Caco-2 (cell line): ENCODE measurements around the gene SETD6. TPM values are rescaled to one million over a fixed set of nuclear protein-coding genes. Genes with fewer than 3 reads are reported as not detected.

ENCODE experiments used
- BruUV-seq: library from RNA; stranded (reverse); fragments of 400-500 nt; replicated peaks from 2 replicates; lab custom pipeline; 2021; lab: Mats Ljungman, UMichigan
- CTCF ChIA-PET: fragments of 300-600 bp; sonication (Branson Sonifier 250); formaldehyde crosslinking; loops from one replicate; lab custom pipeline; 2022; ENCODE audit warnings: antibody characterized with exemption; lab: Charles Lee
- POLR2A ChIA-PET: fragments of 300-600 bp; sonication (Branson Sonifier 250); formaldehyde crosslinking; loops from one replicate; lab custom pipeline; 2022; ENCODE audit warnings: antibody characterized with exemption; lab: Charles Lee
- DNase-seq, 2 experiments: peaks; one replicate each; pipeline versions ENCODE4 v3.0.0 to v3.0.0-alpha.2; 2020 to 2022
- H3K27me3 ChIP-seq: replicated peaks from 2 replicates; pipeline ENCODE4 v1.6.0; 2011; ENCODE audit warnings: low read length; ENCODE audit not compliant: control insufficient read depth, insufficient read depth
- H3K36me3 ChIP-seq: 2 replicates; pipeline ENCODE4 v1.5.1; 2011; ENCODE audit warnings: low read length; ENCODE audit not compliant: control insufficient read depth, insufficient read depth
- H3K4me1 ChIP-seq: fragments of 250-450 bp; sonication (Bioruptor Pico); 2 replicates; pipeline ENCODE4 v1.5.1; 2020; ENCODE audit warnings: mild to moderate bottlenecking
- H3K4me3 ChIP-seq: 2 replicates; pipeline ENCODE4 v1.5.1; 2011; ENCODE audit warnings: low read depth, mild to moderate bottlenecking, control low read depth, low read length
- H3K9me3 ChIP-seq: fragments of 250-450 bp; sonication (Bioruptor Pico); 2 replicates; pipeline ENCODE4 v1.5.1; 2020; ENCODE audit warnings: mild to moderate bottlenecking, moderate library complexity
- H3K27ac Mint-ChIP-seq: one replicate; pipeline ENCODE4 v1.8.0; 2022; ENCODE audit warnings: mixed read lengths; ENCODE audit not compliant: unreplicated experiment
- H3K27me3 Mint-ChIP-seq: one replicate; pipeline ENCODE4 v1.8.0; 2022; ENCODE audit warnings: mixed read lengths; ENCODE audit not compliant: insufficient read depth, unreplicated experiment
- H3K36me3 Mint-ChIP-seq: one replicate; pipeline ENCODE4 v1.8.0; 2022; ENCODE audit warnings: mild to moderate bottlenecking, mixed read lengths; ENCODE audit not compliant: insufficient read depth, unreplicated experiment
- H3K4me1 Mint-ChIP-seq: one replicate; pipeline ENCODE4 v1.8.0; 2022; ENCODE audit warnings: low read depth, mixed read lengths; ENCODE audit not compliant: unreplicated experiment
- H3K4me3 Mint-ChIP-seq: one replicate; pipeline ENCODE4 v1.8.0; 2022; ENCODE audit warnings: mild to moderate bottlenecking, moderate library complexity, mixed read lengths; ENCODE audit not compliant: unreplicated experiment
- H3K9me3 Mint-ChIP-seq: one replicate; pipeline ENCODE4 v1.8.0; 2022; ENCODE audit warnings: mixed read lengths; ENCODE audit not compliant: unreplicated experiment
- intact Hi-C: fragments of 100-400 bp; cut with micrococcal nuclease; formaldehyde crosslinking; loops from one replicate; pipeline ENCODE4 v1.10.0; 2022; ENCODE audit not compliant: unreplicated experiment
- total RNA-seq: library from RNA; stranded (reverse); gene quantifications from 2 replicates; pipeline ENCODE4 v1.2.3, GENCODE V29; 2022
- TF ChIP-seq, protein P1 (sequence below), 2 experiments: fragments of 200-600 bp in 1 of 2; IDR thresholded peaks; 1 replicate in 1 of 2; 2 replicates in 1 of 2; pipeline versions ENCODE4 v1.5.1 to v1.8.0; 2011 to 2022; ENCODE audit warnings: antibody characterized with exemption in 1 of 2, control low read depth in 1 of 2, inconsistent platforms in 1 of 2, low read depth in 1 of 2, low read length in 1 of 2, mild to moderate bottlenecking in 1 of 2, moderate library complexity in 1 of 2; ENCODE audit not compliant: insufficient read depth in 1 of 2, severe bottlenecking in 1 of 2, unreplicated experiment in 1 of 2

The SETD6 gene
- total RNA-seq, 1 experiment from 2014 or later: 41.7 TPM

DNA sequence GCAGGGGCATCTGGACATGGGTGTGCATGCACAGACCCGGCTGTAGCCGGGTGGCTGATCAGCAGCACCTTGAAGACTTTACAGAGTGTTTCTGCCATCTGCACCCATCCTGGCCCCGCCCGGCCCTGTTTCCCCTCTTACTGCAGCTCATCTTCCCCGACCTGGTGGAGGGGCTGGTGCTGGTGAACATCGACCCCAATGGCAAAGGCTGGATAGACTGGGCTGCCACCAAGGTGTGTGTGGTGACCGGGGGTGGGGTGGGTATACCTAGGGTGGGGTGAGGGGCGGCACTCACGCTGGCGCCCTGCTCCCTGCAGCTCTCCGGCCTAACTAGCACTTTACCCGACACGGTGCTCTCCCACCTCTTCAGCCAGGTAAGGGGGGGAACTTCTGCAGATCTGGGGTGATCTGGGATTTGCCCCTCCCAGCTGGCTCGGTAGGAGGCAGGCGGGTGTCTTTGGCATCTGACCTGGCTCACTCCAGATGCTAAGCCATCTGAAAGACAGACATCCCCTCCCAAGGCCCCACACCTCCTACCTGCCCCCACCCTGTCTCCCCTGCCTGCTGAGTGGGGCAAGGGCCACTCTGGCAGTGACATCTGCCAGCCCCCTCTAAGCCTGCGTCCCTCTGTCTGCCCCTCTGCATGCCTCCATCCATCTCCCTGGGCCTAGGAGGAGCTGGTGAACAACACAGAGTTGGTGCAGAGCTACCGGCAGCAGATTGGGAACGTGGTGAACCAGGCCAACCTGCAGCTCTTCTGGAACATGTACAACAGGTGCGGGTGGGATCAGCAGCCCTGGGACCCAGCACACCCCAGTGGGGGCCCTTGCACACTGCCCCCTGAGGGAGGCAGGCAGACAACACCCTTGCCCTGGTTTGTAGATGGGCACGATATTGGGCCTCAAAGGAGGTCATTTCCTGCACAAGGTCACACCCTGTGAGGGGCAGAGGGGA, 8.8 kb upstream of the SETD6 start:
- Histone ChIP-seq H3K4me1 (no peaks in the 10 kb centered on the region), H3K4me3 (no peak overlapping the region), H3K36me3 (no peaks in the 10 kb centered on the region), H3K9me3 (no peaks in the 10 kb centered on the region), H3K27me3 (no peaks in the 10 kb centered on the region)
- CTCF ChIA-PET: interaction anchor here (0.7 kb wide), 1 partner anchor 19 kb away, joined by 3 read pairs; no protein-coding TSS in a partner anchor
- intact Hi-C loops: no loop called here
- POLR2A ChIA-PET: no interaction called here
- peaks cover 50% of the 10 kb centered on the region for H3K36me3 Mint-ChIP-seq
- no TSS peak for BruUV-seq
- H3K4me3 Mint-ChIP-seq: no peak overlapping the region
- no peak overlapping the region for H3K27ac Mint-ChIP-seq
- no peaks in the 10 kb centered on the region for H3K4me1 Mint-ChIP-seq
- TF ChIP-seq, protein P1, sequence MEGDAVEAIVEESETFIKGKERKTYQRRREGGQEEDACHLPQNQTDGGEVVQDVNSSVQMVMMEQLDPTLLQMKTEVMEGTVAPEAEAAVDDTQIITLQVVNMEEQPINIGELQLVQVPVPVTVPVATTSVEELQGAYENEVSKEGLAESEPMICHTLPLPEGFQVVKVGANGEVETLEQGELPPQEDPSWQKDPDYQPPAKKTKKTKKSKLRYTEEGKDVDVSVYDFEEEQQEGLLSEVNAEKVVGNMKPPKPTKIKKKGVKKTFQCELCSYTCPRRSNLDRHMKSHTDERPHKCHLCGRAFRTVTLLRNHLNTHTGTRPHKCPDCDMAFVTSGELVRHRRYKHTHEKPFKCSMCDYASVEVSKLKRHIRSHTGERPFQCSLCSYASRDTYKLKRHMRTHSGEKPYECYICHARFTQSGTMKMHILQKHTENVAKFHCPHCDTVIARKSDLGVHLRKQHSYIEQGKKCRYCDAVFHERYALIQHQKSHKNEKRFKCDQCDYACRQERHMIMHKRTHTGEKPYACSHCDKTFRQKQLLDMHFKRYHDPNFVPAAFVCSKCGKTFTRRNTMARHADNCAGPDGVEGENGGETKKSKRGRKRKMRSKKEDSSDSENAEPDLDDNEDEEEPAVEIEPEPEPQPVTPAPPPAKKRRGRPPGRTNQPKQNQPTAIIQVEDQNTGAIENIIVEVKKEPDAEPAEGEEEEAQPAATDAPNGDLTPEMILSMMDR (IDR thresholded peaks at IDR 0.05; ENCODE audit: insufficient read depth in 1 of 2, low read depth in 1 of 2, low read length in 1 of 2, severe bottlenecking in 1 of 2, unreplicated experiment in 1 of 2): peak in 1 of 2 experiments; percentile 10
- no peaks in the 10 kb centered on the region for H3K9me3 Mint-ChIP-seq
- DNase-seq: no peak
- H3K27me3 Mint-ChIP-seq: no peaks in the 10 kb centered on the region

DNA sequence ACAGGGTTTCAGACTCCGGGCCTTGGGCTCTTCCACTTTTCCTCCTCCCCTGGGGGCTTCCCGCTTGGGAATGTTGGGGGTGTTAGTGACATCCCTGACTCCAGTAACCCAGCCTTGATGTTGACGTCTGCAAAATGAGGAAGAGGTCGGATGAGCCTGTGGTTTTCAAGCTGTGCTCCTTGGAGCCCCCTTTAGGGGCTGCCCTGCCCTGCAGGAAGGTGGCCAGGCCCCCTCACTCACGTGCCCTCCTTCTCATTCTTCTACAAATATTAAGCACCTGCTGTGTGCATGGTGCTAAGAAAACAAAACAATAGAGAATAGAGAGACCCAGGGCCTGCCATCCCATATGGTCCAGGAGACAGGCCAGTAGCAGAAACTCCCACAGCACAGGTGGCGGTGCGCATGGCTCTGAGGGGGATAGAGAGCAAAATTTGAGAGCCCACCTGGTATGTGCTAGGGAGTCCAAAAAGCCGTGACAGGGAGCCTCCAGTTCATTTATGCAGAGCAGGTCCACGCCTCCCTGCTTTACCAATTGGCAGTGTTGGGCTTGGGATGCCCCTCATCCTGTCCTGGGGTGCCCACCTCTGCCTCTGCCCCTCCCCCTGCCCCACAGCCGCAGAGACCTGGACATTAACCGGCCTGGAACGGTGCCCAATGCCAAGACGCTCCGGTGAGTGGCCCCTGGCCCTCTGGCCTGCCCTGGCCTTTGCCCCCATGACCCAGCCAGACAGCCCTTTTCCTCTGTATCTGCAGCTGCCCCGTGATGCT, 7.9 kb upstream of the SETD6 start:
- no peaks in the 10 kb centered on the region for H3K4me1 ChIP-seq
- TF ChIP-seq, protein P1 (IDR thresholded peaks at IDR 0.05; ENCODE audit: insufficient read depth in 1 of 2, low read depth in 1 of 2, low read length in 1 of 2, severe bottlenecking in 1 of 2, unreplicated experiment in 1 of 2): peak in 1 of 2 experiments; percentile 1
- H3K36me3 ChIP-seq: no peaks in the 10 kb centered on the region
- Mint-ChIP-seq H3K9me3 (no peaks in the 10 kb centered on the region), H3K27me3 (no peaks in the 10 kb centered on the region), H3K4me1 (peaks cover 7% of the 10 kb centered on the region), H3K27ac (no peak overlapping the region), H3K4me3 (no peak overlapping the region), H3K36me3 (peaks cover 54% of the 10 kb centered on the region)
- no peaks in the 10 kb centered on the region for H3K27me3 ChIP-seq
- intact Hi-C loops: no loop called here
- no TSS peak for BruUV-seq
- DNase-seq: no peak
- no peaks in the 10 kb centered on the region for H3K9me3 ChIP-seq
- ChIA-PET POLR2A (no interaction called here), CTCF (interaction anchor here (0.7 kb wide), 1 partner anchor 18 kb away, joined by 3 read pairs; no protein-coding TSS in a partner anchor)
- no peak overlapping the region for H3K4me3 ChIP-seq
